SKM-1 (cell line): ENCODE results near the gene OR6C2.
"Not testable (repeated sequence)": the region's sequence is repeated elsewhere in the genome, so short reads cannot be mapped to it uniquely, and the experiment has no call there.

Experiments used
- DNase-seq: peaks from one replicate; lab custom pipeline; 2025; ENCODE audit not compliant: unreplicated experiment; lab: John Stamatoyannopoulos, UW

Gene OR6C2

DNA sequence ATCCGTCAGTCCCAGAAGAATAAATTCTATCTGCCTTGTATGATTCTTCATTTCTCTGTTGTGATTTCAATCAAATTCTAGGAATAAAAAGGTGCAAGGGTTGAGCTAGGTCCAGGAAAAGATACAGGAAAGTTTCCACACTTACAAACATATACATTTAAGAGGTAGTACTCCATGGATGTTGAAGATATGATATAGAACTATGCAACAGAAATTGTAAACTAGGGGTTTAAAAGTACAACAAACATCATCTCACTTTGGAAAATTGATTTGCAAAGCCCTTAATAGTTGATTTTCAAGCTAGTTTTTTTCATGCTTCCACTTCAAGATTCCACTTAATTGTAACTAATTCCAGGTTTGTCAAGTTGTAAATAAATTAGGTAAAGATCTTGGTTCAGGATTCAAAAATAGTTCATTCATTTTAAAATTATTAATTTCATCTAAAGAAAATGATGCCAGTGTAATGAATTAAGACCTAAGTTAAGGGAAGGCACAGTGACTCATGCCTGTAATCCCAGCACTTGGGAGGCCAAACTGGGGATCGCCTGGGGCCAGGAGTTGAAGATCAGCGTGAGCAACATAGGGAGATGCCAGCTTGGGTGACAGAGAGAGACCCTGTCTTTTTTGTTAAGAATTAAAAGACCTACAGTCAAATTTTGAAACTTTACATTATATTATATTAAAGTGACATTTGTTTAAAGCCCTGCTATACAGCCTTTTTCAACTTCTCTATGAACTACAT is 26.4 kb downstream of the OR6C2 start, which contains the start of gene OR6C70:
TSS of gene OR6C70 (minus strand) at position 51 of the 742 bp plus-strand sequence. CDS start at position 51, 0 bp downstream.
- DNase-seq: no peak

- no peak for DNase-seq
Measured at GRCh38 chr12:55472264-55472663, 28.4 kb downstream of the OR6C2 start.

GRCh38 chr12:55479136-55479535 is 35.3 kb downstream of the OR6C2 start:
- not testable (repeated sequence) for DNase-seq

- not testable (repeated sequence) for DNase-seq
Measured at GRCh38 chr12:55484284-55484683, 40.4 kb downstream of the OR6C2 start.

DNA sequence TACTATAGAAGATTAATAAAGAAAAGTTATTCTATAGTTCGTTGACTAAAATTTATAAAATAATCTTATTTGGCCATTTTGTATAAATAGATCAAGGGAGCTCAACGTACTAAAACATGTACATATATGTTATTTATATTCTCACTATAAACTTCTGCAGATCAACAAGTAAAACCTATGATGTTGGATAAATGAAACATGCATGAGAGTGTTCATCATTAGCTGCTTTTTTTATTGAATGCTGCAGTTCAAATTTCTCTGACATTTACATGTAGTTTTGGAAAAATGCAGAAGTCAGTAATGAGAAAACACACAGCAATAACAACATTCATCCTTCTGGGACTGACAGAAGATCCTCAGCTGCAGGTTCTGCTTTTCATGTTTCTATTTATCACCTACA is 48.2 kb downstream of the OR6C2 start, which contains the start of gene OR6C68:
TSS of gene OR6C68 (plus strand) at position 301 of the 400 bp plus-strand sequence. CDS start at position 301, 0 bp downstream.
- no peak for DNase-seq

DNA sequence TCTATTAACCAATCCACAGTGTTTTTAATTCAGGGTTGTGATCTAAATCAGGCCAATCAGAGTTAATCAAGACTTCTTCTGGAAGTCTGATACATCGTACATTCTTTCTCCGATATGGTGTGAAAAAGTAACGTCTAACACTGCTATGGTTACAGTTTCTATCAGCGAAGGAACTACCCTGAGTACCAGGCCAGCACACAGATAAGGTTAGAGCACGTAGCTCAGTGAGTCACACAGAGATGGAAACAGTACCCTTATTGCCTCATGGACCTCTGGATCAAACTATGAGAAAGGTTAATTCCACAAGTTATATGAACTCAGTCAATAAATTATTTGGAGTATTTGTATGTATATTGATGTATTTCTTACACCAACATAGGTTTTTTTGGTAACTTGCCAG is 51.6 kb downstream of the OR6C2 start:
- no peak for DNase-seq

DNA sequence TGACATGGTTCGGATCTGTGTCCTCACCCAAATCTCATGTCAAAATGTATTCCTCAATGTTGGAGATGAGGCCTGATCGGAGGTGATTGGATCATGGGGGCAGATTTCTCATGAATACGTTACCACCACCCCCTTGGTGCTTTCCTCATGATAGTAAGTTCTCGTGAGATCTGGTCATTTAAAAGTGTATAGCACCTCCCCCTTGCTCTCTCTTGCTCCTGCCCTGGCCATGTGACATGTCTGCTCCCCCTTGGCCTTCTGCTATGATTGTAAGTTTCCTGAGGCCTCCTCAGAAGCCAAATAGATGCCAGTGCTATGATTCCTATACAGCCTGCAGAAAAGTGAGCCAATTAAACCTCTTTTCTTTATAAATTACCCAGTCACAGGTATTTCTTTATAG is 55.4 kb downstream of the OR6C2 start:
- DNase-seq: no peak

DNA sequence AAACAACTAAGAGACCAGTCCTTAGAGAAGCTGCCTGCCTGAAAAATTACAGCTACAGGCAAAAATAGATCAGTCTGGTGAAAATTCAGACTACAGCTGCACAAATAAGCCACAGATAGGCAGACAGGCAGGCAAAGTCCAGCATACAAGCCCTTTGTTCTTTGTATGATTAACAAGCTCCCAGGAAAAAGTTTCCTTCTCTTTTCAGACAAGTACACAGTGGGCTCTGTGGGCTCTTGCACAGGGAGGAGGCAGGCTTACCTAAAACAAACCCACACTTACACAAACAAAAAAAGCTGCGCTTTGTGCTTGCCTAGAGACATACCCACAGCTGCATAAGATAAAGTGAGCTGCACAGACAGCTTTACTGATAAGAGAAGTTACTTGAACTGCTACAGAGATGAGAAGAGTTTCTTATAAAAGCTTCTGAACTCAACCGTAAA is 56.0 kb downstream of the OR6C2 start:
- DNase-seq: no peak

- no peak for DNase-seq
Measured at GRCh38 chr12:55501601-55502000, 57.7 kb downstream of the OR6C2 start.
